Astrocyte (in vitro differentiated cells and primary cell): Measurements from ENCODE around the gene RGS14. TPM values are rescaled to one million over a fixed set of nuclear protein-coding genes. Genes with fewer than 3 reads are reported as not detected.
A peak's percentile ranks its signal among the peaks of the same experiment; 100 is the strongest.

ENCODE experiments used
- DNase-seq: peaks from one replicate; pipeline ENCODE4 v3.0.0-alpha.2; 2010; ENCODE audit warnings: low read depth
- FAIRE-seq: peaks from 2 replicates; lab custom pipeline; 2011; peaks lifted over from hg19 to GRCh38; lab: Jason Lieb, UNC
- H2AFZ ChIP-seq: 2 replicates; pipeline ENCODE4 v1.6.0; 2012; ENCODE audit warnings: low read depth, low read length, inconsistent platforms
- H3K27ac ChIP-seq: 2 replicates; pipeline ENCODE4 v1.5.1; 2011; ENCODE audit warnings: low read depth, low read length, inconsistent platforms
- H3K27me3 ChIP-seq: 2 replicates; pipeline ENCODE4 v1.6.0; 2011; ENCODE audit warnings: low read length, inconsistent platforms; ENCODE audit not compliant: insufficient read depth
- H3K36me3 ChIP-seq: 2 replicates; pipeline ENCODE4 v1.5.1; 2011; ENCODE audit warnings: low read length, inconsistent platforms; ENCODE audit not compliant: insufficient read depth
- H3K4me1 ChIP-seq: 2 replicates; pipeline ENCODE4 v1.5.1; 2011; ENCODE audit warnings: low read length, inconsistent platforms; ENCODE audit not compliant: insufficient read depth
- H3K4me2 ChIP-seq: 2 replicates; pipeline ENCODE4 v1.6.0; 2012; ENCODE audit warnings: low read length, inconsistent platforms
- H3K4me3 ChIP-seq: 2 replicates; pipeline ENCODE4 v1.5.1; 2011; ENCODE audit warnings: low read depth, mild to moderate bottlenecking, low read length, inconsistent platforms; ENCODE audit not compliant: insufficient read depth
- H3K79me2 ChIP-seq: 2 replicates; pipeline ENCODE4 v1.6.0; 2012; ENCODE audit warnings: mild to moderate bottlenecking, low read length, inconsistent platforms; ENCODE audit not compliant: insufficient read depth
- H3K9ac ChIP-seq: 2 replicates; pipeline ENCODE4 v1.6.0; 2012; ENCODE audit warnings: mild to moderate bottlenecking, low read length, inconsistent platforms
- H3K9me3 ChIP-seq: 2 replicates; pipeline ENCODE4 v1.5.1; 2012; ENCODE audit warnings: low read depth, mild to moderate bottlenecking, low read length, inconsistent platforms; ENCODE audit not compliant: insufficient read depth
- H4K20me1 ChIP-seq: 2 replicates; pipeline ENCODE4 v1.6.0; 2012; ENCODE audit warnings: low read length, inconsistent platforms; ENCODE audit not compliant: insufficient read depth
- H3K27ac Mint-ChIP-seq: one replicate; pipeline ENCODE4 v1.8.0; 2021; ENCODE audit warnings: mild to moderate bottlenecking, mixed read lengths; ENCODE audit not compliant: unreplicated experiment
- H3K27me3 Mint-ChIP-seq: one replicate; pipeline ENCODE4 v1.8.0; 2021; ENCODE audit warnings: low read depth, mixed read lengths; ENCODE audit not compliant: unreplicated experiment
- H3K36me3 Mint-ChIP-seq: one replicate; pipeline ENCODE4 v1.8.0; 2021; ENCODE audit warnings: low read depth, mixed read lengths; ENCODE audit not compliant: unreplicated experiment
- H3K4me1 Mint-ChIP-seq: one replicate; pipeline ENCODE4 v1.8.0; 2021; ENCODE audit warnings: low read depth, mixed read lengths; ENCODE audit not compliant: unreplicated experiment
- H3K4me3 Mint-ChIP-seq: one replicate; pipeline ENCODE4 v1.8.0; 2021; ENCODE audit warnings: mild to moderate bottlenecking, moderate library complexity, mixed read lengths; ENCODE audit not compliant: unreplicated experiment
- H3K9me3 Mint-ChIP-seq: one replicate; pipeline ENCODE4 v1.8.0; 2021; ENCODE audit warnings: mild to moderate bottlenecking, mixed read lengths; ENCODE audit not compliant: unreplicated experiment
- EZH2 ChIP-seq: IDR thresholded peaks from 2 replicates; pipeline ENCODE4 v1.6.1; 2012; ENCODE audit warnings: mild to moderate bottlenecking, low read length, inconsistent platforms; ENCODE audit not compliant: insufficient read depth
- total RNA-seq: library from RNA; stranded (reverse); gene quantifications from 2 replicates; pipeline ENCODE4 v1.2.1, GENCODE V29; 2021
- TF ChIP-seq, protein P1 (sequence below): IDR thresholded peaks from 2 replicates; pipeline ENCODE4 v1.5.1; 2011; ENCODE audit warnings: low read depth, mild to moderate bottlenecking, inconsistent platforms, low read length, moderate library complexity; ENCODE audit not compliant: insufficient read depth

The RGS14 gene
- total RNA-seq, 1 donor from 2014 or later: 7.8 TPM

- Histone ChIP-seq H3K79me2 (no peaks in the 10 kb centered on the region), H2AFZ (peak overlapping the region; percentile 97), H3K27ac (no peak overlapping the region), H3K36me3 (no peaks in the 10 kb centered on the region), H3K4me2 (peak overlapping the region; percentile 95), H3K9me3 (no peaks in the 10 kb centered on the region), H3K27me3 (peaks cover 7% of the 10 kb centered on the region), H4K20me1 (no peaks in the 10 kb centered on the region), H3K9ac (peak overlapping the region; percentile 78), H3K4me1 (peaks cover 26% of the 10 kb centered on the region), H3K4me3 (peak overlapping the region; percentile 40)
- peaks cover 9% of the 10 kb centered on the region for H3K36me3 Mint-ChIP-seq
- peak; percentile 57 for DNase-seq
- peak overlapping the region; percentile 83 for H3K4me3 Mint-ChIP-seq
- TF ChIP-seq EZH2: no peak
- TF ChIP-seq, protein P1, sequence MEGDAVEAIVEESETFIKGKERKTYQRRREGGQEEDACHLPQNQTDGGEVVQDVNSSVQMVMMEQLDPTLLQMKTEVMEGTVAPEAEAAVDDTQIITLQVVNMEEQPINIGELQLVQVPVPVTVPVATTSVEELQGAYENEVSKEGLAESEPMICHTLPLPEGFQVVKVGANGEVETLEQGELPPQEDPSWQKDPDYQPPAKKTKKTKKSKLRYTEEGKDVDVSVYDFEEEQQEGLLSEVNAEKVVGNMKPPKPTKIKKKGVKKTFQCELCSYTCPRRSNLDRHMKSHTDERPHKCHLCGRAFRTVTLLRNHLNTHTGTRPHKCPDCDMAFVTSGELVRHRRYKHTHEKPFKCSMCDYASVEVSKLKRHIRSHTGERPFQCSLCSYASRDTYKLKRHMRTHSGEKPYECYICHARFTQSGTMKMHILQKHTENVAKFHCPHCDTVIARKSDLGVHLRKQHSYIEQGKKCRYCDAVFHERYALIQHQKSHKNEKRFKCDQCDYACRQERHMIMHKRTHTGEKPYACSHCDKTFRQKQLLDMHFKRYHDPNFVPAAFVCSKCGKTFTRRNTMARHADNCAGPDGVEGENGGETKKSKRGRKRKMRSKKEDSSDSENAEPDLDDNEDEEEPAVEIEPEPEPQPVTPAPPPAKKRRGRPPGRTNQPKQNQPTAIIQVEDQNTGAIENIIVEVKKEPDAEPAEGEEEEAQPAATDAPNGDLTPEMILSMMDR: no peak
- FAIRE-seq: no peak
- peak overlapping the region; percentile 89 for H3K27ac Mint-ChIP-seq
- peaks cover 3% of the 10 kb centered on the region for H3K9me3 Mint-ChIP-seq
- H3K27me3 Mint-ChIP-seq: peaks cover 10% of the 10 kb centered on the region
- peaks cover 6% of the 10 kb centered on the region for H3K4me1 Mint-ChIP-seq
These were observed 9.0 kb downstream of the RGS14 start for GRCh38 chr5:177366528-177367322.

DNA sequence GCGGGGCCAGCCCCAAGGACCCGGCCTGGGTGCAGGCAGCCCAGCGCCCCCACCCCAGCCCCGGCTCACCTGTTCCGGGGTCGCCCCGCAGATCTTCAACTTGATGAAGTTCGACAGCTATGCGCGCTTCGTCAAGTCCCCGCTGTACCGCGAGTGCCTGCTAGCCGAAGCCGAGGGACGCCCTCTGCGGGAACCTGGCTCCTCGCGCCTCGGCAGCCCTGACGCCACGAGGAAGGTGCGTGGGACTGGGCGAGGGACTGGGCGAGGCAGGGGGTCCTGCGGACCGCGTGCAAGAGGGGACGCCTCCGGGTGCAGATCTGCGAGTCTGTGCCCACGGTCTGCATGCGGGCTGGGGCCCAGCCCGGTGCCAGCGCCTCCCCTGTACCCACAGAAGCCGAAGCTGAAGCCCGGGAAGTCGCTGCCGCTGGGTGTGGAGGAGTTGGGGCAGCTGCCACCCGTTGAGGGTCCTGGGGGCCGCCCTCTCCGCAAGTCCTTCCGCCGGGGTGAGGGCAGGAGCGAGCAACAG is 9.7 kb downstream of the RGS14 start:
- H3K9me3 ChIP-seq: no peaks in the 10 kb centered on the region
- no peak overlapping the region for H3K9ac ChIP-seq
- peak overlapping the region; percentile 39 for H3K4me3 ChIP-seq
- H2AFZ ChIP-seq: peak overlapping the region; percentile 96
- no peaks in the 10 kb centered on the region for H3K36me3 ChIP-seq
- Mint-ChIP-seq H3K27ac (no peak overlapping the region), H3K9me3 (peaks cover 3% of the 10 kb centered on the region), H3K4me3 (no peak overlapping the region), H3K36me3 (peaks cover 9% of the 10 kb centered on the region), H3K4me1 (peaks cover 6% of the 10 kb centered on the region), H3K27me3 (peaks cover 4% of the 10 kb centered on the region)
- peaks cover 26% of the 10 kb centered on the region for H3K4me1 ChIP-seq
- H3K79me2 ChIP-seq: no peaks in the 10 kb centered on the region
- H3K27ac ChIP-seq: no peak overlapping the region
- peak overlapping the region; percentile 95 for H3K4me2 ChIP-seq
- H4K20me1 ChIP-seq: no peaks in the 10 kb centered on the region
- FAIRE-seq: no peak
- peaks cover 7% of the 10 kb centered on the region for H3K27me3 ChIP-seq
- TF ChIP-seq, protein P1: no peak
- no peak for TF ChIP-seq EZH2
- no peak for DNase-seq
